ENCODE results near the gene SLC40A1. TPM values are rescaled to one million over a fixed set of nuclear protein-coding genes. Genes with fewer than 3 reads are reported as not detected.

Gene SLC40A1
- total RNA-seq, 2 experiments from 2014 or later: not detected

GRCh38 chr2:189587780-189588179 is 7.2 kb upstream of the SLC40A1 start:
- POLR2A ChIA-PET: no interaction called here
- no peaks in the 10 kb centered on the region for H3K9me2 ChIP-seq (ENCODE audit: insufficient read depth, low read length)
- H4K20me1 ChIP-seq (ENCODE audit: insufficient read depth, low read length): no peaks in the 10 kb centered on the region
- H3K4me2 ChIP-seq (ENCODE audit: low read length): no peak overlapping the region
- no peaks in the 10 kb centered on the region for H3K9me3 ChIP-seq (ENCODE audit: low read length)
- no peak for DNase-seq (ENCODE audit: low spot score)
- CTCF ChIA-PET (ENCODE audit: unreplicated experiment): no interaction called here
- no peaks in the 10 kb centered on the region for H3K79me2 ChIP-seq (ENCODE audit: insufficient read depth, low read depth, low read length)
- intact Hi-C loops (cut with micrococcal nuclease; ENCODE audit: unreplicated experiment): no loop called here
- BruUV-seq (replicated peaks): no TSS peak
- no peak overlapping the region for H3K4me3 ChIP-seq (ENCODE audit: low read depth, low read length, poor library complexity, severe bottlenecking)
- no peak overlapping the region for H2AFZ ChIP-seq (ENCODE audit: low read length)
- no peaks in the 10 kb centered on the region for H3K4me1 ChIP-seq (ENCODE audit: insufficient read depth, low read length, poor library complexity, severe bottlenecking)
- TF ChIP-seq CTCF (conservative IDR thresholded peaks at IDR 0.05; ENCODE audit: low read length): no peak
- no peak for TF ChIP-seq EZH2phosphoT487 (IDR thresholded peaks at IDR 0.05; ENCODE audit: borderline replicate concordance, low read depth, low read length)
- no peak overlapping the region for H3K27ac ChIP-seq (ENCODE audit: low read depth, low read length, poor library complexity, severe bottlenecking)
- no peaks in the 10 kb centered on the region for H3K36me3 ChIP-seq (ENCODE audit: insufficient read depth, low read length)

DNA sequence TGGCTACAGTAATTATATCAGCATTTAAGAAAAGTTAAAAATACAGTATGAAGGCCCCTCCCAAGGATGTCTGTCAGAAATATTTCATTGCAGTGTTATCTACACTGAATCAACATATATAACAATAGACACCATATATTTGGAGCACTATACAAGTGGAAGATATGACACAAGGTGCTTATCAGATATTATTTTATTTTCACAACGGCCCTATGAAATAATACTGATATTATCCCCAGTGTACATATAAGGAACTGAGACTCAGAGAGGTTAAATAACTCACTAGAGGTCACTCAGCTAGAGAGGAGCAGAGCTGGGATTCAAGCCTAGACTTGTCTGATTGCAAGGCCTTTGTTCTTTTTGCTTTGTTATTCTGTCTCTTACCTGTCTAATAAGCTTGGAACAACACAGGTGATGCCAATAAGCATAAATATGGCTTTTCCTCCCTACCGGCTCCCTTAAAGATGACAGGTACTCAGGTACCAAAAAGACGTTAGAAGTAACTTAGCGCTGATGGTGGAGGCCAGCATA is 4.7 kb upstream of the SLC40A1 start:
- H3K4me2 ChIP-seq (ENCODE audit: low read length): no peak overlapping the region
- CTCF ChIA-PET (ENCODE audit: unreplicated experiment): no interaction called here

More for the DNA sequence above, 4.7 kb upstream of the SLC40A1 start:
- H4K20me1 ChIP-seq (ENCODE audit: insufficient read depth, low read length): no peaks in the 10 kb centered on the region
- H3K4me3 ChIP-seq (ENCODE audit: low read depth, low read length, poor library complexity, severe bottlenecking): no peak overlapping the region
- TF ChIP-seq CTCF (conservative IDR thresholded peaks at IDR 0.05; ENCODE audit: low read length) (no peak), EZH2phosphoT487 (IDR thresholded peaks at IDR 0.05; ENCODE audit: borderline replicate concordance, low read depth, low read length) (no peak)
- H3K27ac ChIP-seq (ENCODE audit: low read depth, low read length, poor library complexity, severe bottlenecking): no peak overlapping the region
- no peak for DNase-seq (ENCODE audit: low spot score)
- no peaks in the 10 kb centered on the region for H3K4me1 ChIP-seq (ENCODE audit: insufficient read depth, low read length, poor library complexity, severe bottlenecking)
- no peak overlapping the region for H2AFZ ChIP-seq (ENCODE audit: low read length)
- no peaks in the 10 kb centered on the region for H3K9me3 ChIP-seq (ENCODE audit: low read length)
- no peaks in the 10 kb centered on the region for H3K79me2 ChIP-seq (ENCODE audit: insufficient read depth, low read depth, low read length)
- no TSS peak for BruUV-seq (replicated peaks)
- POLR2A ChIA-PET: no interaction called here
- H3K9me2 ChIP-seq (ENCODE audit: insufficient read depth, low read length): no peaks in the 10 kb centered on the region
- no peaks in the 10 kb centered on the region for H3K36me3 ChIP-seq (ENCODE audit: insufficient read depth, low read length)
- intact Hi-C loops (cut with micrococcal nuclease; ENCODE audit: unreplicated experiment): no loop called here
